Measurements from ENCODE around the gene SDK1. TPM values are rescaled to one million over a fixed set of nuclear protein-coding genes. Genes with fewer than 3 reads are reported as not detected.

Gene SDK1
- total RNA-seq, 1 donor: 0.43 TPM

- DNase-seq (ENCODE audit: low read depth): no peak
- no peak overlapping the region for H3K4me3 ChIP-seq (ENCODE audit: low read depth, low read length)
- TF ChIP-seq CTCF (IDR thresholded peaks at IDR 0.05; ENCODE audit: insufficient read depth, low read depth, low read length): no peak
These were observed 69.9 kb downstream of the SDK1 start for GRCh38 chr7:3370921-3371320.

DNA sequence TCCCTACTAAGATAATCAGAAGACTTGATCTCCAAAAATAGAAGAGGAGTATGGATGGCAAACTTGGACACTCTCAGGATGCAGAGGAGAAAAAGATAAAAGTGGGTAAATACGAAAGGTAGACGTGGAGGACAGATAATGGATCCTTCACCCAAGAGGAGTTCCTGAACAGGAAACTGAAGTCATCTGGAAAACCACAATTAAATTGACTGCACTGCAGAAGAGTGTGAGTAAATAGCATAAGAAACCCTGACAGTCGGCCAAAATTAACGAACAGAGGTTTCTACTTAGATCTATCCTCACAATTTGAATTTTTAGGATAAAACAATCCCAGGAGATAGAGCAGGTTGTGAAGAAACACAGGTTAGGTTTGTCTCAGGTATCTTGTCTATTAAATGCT, 70.5 kb downstream of the SDK1 start:
- no peak for DNase-seq (ENCODE audit: low read depth)
- no peak for TF ChIP-seq CTCF (IDR thresholded peaks at IDR 0.05; ENCODE audit: insufficient read depth, low read depth, low read length)
- H3K4me3 ChIP-seq (ENCODE audit: low read depth, low read length): no peak overlapping the region

- H3K4me3 ChIP-seq (ENCODE audit: low read depth, low read length): no peak overlapping the region
- no peak for DNase-seq (ENCODE audit: low read depth)
- TF ChIP-seq CTCF (IDR thresholded peaks at IDR 0.05; ENCODE audit: insufficient read depth, low read depth, low read length): no peak
These were observed 73.2 kb downstream of the SDK1 start for GRCh38 chr7:3374239-3374638.

DNA sequence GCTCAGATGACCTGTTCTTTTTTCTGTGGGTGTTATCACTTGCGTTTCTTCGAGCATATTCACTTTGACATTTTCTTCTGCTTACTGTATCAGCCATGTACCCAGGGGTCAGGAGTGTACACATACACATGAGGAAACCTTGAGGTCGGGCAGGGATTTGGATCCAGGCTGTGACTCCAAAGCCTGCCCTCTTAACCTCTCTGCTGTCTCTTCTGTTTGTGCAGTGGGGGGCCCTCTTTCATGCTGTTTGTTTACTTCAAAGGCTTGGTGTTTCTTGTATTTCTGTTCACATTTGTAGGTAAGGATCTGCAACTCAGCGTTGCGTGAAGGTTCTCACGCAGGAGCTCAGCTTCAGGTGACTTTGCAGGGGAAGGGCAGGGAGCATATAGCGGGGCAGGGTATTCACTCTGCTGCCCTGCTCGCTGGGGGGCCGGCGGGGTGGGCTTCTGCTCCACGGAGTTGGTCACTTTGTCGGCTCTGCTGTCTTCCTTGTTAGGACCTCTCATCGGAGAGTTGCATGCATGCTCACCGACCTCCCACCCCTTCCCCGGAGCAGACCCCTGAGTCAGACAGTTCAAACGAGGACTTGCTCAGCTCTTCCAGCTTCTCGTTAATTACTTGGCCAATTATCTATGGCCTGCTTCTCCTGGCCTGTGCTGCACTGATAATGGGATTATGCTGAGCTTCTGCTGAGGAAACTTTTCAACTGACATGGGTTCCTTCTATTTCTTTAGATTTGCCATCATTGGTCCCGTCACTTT, 77.5 kb downstream of the SDK1 start:
- TF ChIP-seq CTCF (IDR thresholded peaks at IDR 0.05; ENCODE audit: insufficient read depth, low read depth, low read length): no peak
- no peak for DNase-seq (ENCODE audit: low read depth)
- H3K4me3 ChIP-seq (ENCODE audit: low read depth, low read length): no peak overlapping the region

GRCh38 chr7:3380034-3380433, 79.0 kb downstream of the SDK1 start:
- no peak overlapping the region for H3K4me3 ChIP-seq (ENCODE audit: low read depth, low read length)
- no peak for TF ChIP-seq CTCF (IDR thresholded peaks at IDR 0.05; ENCODE audit: insufficient read depth, low read depth, low read length)
- DNase-seq (ENCODE audit: low read depth): no peak

GRCh38 chr7:3380886-3381685, 80.0 kb downstream of the SDK1 start:
- H3K4me3 ChIP-seq (ENCODE audit: low read depth, low read length): no peak overlapping the region
- no peak for TF ChIP-seq CTCF (IDR thresholded peaks at IDR 0.05; ENCODE audit: insufficient read depth, low read depth, low read length)
- no peak for DNase-seq (ENCODE audit: low read depth)
